ENCODE measurements around the gene ALK.

Gene ALK

DNA sequence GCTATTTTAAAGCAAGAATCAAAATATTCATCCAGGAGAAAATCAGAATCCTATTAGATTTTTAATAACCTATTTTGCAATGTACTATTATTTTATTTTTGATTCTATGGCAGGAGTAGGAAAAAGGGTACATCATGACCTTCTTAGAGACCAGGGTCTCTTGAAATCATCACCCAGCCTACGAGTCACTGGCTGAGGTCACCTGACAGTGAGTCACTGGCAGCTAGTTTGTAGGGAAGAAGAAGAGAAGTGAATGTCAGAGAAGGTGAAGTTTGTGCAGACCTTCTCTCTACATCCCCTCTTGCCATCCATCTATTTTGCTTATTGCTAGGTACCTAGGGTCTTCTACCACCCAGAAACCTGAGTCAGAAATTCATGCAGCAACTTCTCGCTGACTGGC lies 144.2 kb downstream of the ALK start:
- Mint-ChIP-seq H3K4me1 (ENCODE audit: low read depth) (no peaks in the 10 kb centered on the region), H3K4me3 (no peak overlapping the region), H3K27ac (no peak overlapping the region), H3K27me3 (ENCODE audit: low read depth) (no peaks in the 10 kb centered on the region), H3K9me3 (no peaks in the 10 kb centered on the region), H3K36me3 (ENCODE audit: low read depth) (no peaks in the 10 kb centered on the region)

DNA sequence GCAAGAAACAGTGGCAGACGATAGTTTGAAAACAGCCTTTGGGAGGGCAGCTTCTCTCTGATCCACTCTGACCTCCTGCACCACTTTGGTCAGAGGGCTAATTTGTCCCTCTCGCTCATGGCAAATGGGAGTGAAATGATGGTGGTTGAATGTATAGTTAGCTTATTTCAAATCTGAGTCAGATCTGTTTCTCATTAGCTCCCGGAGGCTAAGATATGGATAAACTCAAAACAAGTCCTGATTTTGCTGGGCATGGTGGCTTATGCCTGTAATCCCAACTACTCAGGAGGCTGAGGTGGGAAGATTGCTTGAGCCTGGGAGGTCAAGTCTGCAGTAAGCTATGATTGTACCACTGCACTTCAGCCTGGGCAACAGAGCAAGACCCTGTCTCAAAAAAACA lies 145.0 kb downstream of the ALK start:
- Mint-ChIP-seq H3K27me3 (ENCODE audit: low read depth) (no peaks in the 10 kb centered on the region), H3K36me3 (ENCODE audit: low read depth) (no peaks in the 10 kb centered on the region), H3K27ac (no peak overlapping the region), H3K9me3 (no peaks in the 10 kb centered on the region), H3K4me1 (ENCODE audit: low read depth) (no peaks in the 10 kb centered on the region), H3K4me3 (no peak overlapping the region)

DNA sequence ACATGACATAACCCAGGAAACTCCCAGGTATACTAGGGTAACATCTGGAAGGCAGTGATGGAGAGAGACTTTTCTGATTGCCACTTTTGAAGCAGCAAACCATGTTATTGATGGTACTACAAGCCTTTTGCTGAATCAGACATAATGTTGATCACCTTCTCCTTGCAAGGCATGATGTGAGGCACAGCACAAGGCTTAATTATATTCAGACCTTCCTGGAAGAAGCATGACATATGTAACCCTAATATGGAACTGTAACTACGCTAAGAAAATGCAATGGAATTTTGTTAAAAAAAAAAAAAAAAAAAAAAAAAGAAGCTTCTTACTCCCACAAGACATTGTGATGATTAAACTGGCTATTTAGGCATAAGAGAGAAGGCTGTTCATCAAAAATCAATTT lies 145.4 kb downstream of the ALK start:
- H3K4me3 Mint-ChIP-seq: no peak overlapping the region
- no peaks in the 10 kb centered on the region for H3K4me1 Mint-ChIP-seq (ENCODE audit: low read depth)
- H3K36me3 Mint-ChIP-seq (ENCODE audit: low read depth): no peaks in the 10 kb centered on the region
- H3K9me3 Mint-ChIP-seq: no peaks in the 10 kb centered on the region
- H3K27me3 Mint-ChIP-seq (ENCODE audit: low read depth): no peaks in the 10 kb centered on the region
- H3K27ac Mint-ChIP-seq: no peak overlapping the region

DNA sequence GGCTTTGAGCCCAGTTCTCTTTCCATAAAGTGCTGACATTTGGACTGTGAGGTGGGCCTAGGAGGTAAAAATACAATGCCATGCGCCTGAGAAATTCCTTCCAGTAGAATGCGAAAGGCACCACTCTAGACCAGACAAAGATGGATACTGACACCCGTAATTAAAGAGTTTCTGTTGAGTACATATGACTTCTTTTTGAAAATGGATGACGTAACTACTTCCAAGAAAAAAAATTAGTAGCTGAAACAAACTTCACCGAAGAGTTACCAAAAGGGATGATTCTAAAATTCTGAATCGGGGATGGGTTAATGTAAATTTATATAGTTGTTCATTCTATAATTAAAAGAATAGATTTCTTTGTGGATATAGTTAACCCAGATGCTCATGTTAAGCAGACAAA lies 146.8 kb downstream of the ALK start:
- Mint-ChIP-seq H3K27ac (no peak overlapping the region), H3K4me1 (ENCODE audit: low read depth) (no peaks in the 10 kb centered on the region), H3K36me3 (ENCODE audit: low read depth) (no peaks in the 10 kb centered on the region), H3K27me3 (ENCODE audit: low read depth) (no peaks in the 10 kb centered on the region), H3K9me3 (no peaks in the 10 kb centered on the region), H3K4me3 (no peak overlapping the region)

DNA sequence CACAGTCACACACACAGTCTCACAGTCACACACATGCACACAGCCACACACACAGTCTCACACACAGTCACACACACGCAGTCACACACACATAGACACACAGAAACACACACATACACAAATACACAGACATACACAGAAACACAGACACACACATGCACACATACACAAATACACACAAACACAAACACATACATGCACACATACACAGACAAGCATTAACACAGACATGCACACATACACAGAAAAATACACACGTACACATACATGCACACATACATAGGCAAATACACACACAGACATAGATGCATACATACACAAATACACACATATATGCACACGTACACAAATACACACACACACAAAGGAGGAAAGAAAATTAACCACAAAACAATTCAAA lies 150.5 kb downstream of the ALK start:
- Mint-ChIP-seq H3K4me3 (no peak overlapping the region), H3K27ac (no peak overlapping the region), H3K9me3 (no peaks in the 10 kb centered on the region), H3K27me3 (ENCODE audit: low read depth) (peaks cover 4% of the 10 kb centered on the region), H3K4me1 (ENCODE audit: low read depth) (no peaks in the 10 kb centered on the region), H3K36me3 (ENCODE audit: low read depth) (no peaks in the 10 kb centered on the region)

DNA sequence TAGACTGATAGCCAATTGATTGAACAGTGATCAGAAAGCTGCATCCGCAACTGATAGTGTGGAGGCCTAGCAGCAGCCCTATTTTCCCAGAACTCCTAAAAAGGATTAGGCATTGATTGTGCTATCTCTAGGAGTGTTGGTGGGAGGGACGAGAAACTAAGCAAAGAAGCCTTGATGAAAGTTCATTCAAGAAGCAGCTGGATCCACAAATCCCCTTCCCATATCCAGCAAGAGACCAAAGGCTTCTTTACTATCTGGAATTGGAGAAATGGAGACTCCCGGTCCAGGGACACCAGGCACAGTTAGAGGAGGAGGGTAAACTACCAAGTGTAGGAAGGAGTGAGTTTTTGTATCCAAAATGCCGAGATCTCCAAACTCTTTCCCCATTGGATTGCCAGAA lies 151.5 kb downstream of the ALK start:
- H3K27ac Mint-ChIP-seq: no peak overlapping the region
- no peaks in the 10 kb centered on the region for H3K9me3 Mint-ChIP-seq
- peaks cover 4% of the 10 kb centered on the region for H3K27me3 Mint-ChIP-seq (ENCODE audit: low read depth)
- H3K4me3 Mint-ChIP-seq: no peak overlapping the region
- no peaks in the 10 kb centered on the region for H3K36me3 Mint-ChIP-seq (ENCODE audit: low read depth)
- no peaks in the 10 kb centered on the region for H3K4me1 Mint-ChIP-seq (ENCODE audit: low read depth)

DNA sequence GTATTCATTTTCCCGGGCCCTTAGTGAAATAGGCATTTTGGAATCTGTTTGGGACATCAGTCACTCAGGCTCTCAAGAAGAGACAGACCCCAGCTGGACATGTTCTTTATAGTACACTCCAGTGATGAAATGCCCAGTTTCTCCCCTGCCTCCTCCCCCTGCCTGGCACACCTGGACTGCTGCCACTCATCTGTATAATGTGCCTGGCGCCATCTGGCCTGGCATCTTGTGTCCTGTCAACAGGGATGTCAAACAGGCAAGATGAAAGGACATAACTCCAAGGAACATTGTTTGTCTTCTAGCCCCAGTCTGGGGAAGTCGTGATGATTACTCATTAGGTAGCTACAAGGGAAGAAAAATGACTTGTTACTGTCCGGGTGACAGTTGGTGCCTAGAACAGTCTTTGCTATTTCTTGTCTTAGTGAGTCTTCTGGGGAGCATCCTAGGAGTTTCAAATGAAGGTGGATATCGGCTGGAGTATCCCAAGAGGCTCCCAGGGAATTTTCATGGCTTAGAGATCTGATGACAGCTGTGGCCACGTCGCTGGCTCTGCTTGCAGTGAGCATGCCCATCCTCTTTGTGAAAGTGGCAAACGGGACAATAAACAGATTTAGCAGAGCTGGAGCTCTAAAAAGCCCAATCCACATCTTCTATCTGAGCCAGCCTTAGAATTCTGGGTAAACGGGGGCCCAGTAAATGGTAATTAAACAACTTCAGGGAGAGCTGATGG lies 153.6 kb downstream of the ALK start:
- H3K4me1 Mint-ChIP-seq (ENCODE audit: low read depth): no peaks in the 10 kb centered on the region
- no peak overlapping the region for H3K4me3 Mint-ChIP-seq
- H3K36me3 Mint-ChIP-seq (ENCODE audit: low read depth): no peaks in the 10 kb centered on the region
- no peaks in the 10 kb centered on the region for H3K9me3 Mint-ChIP-seq
- H3K27me3 Mint-ChIP-seq (ENCODE audit: low read depth): peaks cover 4% of the 10 kb centered on the region
- H3K27ac Mint-ChIP-seq: no peak overlapping the region

DNA sequence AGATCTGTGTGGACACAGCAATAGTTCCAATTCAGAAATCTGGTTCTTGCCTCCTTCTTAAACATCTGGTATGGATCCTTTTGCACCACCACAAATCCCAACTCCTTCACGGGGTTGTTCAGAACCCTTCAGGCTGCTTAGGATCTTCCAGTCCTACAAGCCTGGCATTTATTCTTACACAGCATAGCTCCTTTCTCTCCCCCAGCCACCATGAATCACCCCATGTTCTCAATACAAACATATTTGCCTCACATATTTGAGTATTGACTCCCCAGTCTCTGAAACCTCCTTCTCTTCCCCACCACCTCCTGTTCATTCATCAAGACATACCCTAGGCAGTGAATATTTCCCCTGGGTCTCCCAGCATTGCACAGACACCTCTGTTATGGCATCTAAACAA lies 155.2 kb downstream of the ALK start:
- H3K9me3 Mint-ChIP-seq: no peaks in the 10 kb centered on the region
- H3K36me3 Mint-ChIP-seq (ENCODE audit: low read depth): no peaks in the 10 kb centered on the region
- no peak overlapping the region for H3K4me3 Mint-ChIP-seq
- peaks cover 4% of the 10 kb centered on the region for H3K27me3 Mint-ChIP-seq (ENCODE audit: low read depth)
- H3K4me1 Mint-ChIP-seq (ENCODE audit: low read depth): no peaks in the 10 kb centered on the region
- H3K27ac Mint-ChIP-seq: no peak overlapping the region

DNA sequence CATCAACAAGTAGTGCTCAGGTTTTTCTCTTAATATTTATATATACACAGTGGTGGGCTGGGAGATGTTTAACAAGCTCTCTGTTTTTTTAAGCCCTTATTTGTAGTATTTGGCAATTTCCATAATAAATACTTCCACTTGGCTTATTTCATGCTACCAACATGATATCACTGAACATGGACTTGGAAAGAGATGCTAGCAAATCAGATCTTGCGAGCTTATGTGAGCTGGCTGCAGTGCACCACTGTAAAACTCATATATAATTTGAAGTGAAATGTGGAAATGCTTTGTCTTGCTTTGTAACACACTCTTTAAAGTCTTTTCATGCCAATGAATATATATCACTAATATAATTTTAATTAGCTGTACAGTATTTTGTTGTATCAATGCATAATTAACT lies 155.7 kb downstream of the ALK start:
- no peaks in the 10 kb centered on the region for H3K9me3 Mint-ChIP-seq
- no peak overlapping the region for H3K27ac Mint-ChIP-seq
- H3K4me3 Mint-ChIP-seq: no peak overlapping the region
- H3K27me3 Mint-ChIP-seq (ENCODE audit: low read depth): peaks cover 4% of the 10 kb centered on the region
- H3K4me1 Mint-ChIP-seq (ENCODE audit: low read depth): no peaks in the 10 kb centered on the region
- no peaks in the 10 kb centered on the region for H3K36me3 Mint-ChIP-seq (ENCODE audit: low read depth)

DNA sequence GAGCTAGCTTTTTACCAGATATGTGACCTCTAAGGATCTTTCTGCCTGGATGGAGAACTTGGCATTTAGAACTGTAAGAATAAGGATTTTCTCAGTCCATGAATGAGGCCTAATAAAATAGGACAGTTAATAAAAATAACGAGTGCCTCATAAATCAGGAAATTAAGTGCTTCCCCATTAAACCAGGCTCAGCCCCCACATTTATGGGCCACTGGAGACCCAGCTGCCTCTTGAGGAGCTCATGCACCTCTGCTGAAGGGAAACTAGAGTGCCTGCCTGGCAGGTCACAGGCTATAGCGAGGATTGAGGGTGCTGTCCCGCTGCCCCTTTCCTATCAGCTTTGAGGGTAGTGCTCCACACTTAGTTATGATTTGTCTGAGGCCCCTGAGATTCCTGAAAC lies 158.0 kb downstream of the ALK start:
- Mint-ChIP-seq H3K36me3 (ENCODE audit: low read depth) (no peaks in the 10 kb centered on the region), H3K27me3 (ENCODE audit: low read depth) (peaks cover 7% of the 10 kb centered on the region), H3K4me1 (ENCODE audit: low read depth) (peaks cover 2% of the 10 kb centered on the region), H3K9me3 (no peaks in the 10 kb centered on the region), H3K27ac (no peak overlapping the region), H3K4me3 (no peak overlapping the region)

DNA sequence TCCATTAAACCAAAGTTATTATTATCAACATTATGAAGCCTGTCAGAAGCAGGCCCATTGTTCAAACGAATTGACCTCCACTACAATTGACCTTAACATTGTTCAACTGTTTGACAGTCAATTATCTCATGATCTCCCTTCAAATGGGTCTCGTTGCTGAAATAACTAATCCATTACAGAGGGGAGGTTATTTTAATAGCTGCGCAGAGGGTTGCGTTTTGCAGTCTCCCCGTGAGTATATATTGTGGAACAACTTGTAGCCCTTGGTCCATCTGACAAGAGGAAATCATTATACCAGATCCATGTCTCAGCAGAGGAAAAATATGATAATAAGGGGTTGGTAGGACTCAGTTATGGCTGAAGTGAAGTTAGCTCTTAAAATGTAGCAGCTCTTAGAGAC lies 159.1 kb downstream of the ALK start:
- Mint-ChIP-seq H3K27me3 (ENCODE audit: low read depth) (peaks cover 7% of the 10 kb centered on the region), H3K9me3 (no peaks in the 10 kb centered on the region), H3K4me1 (ENCODE audit: low read depth) (peaks cover 2% of the 10 kb centered on the region), H3K4me3 (no peak overlapping the region), H3K27ac (no peak overlapping the region), H3K36me3 (ENCODE audit: low read depth) (no peaks in the 10 kb centered on the region)

DNA sequence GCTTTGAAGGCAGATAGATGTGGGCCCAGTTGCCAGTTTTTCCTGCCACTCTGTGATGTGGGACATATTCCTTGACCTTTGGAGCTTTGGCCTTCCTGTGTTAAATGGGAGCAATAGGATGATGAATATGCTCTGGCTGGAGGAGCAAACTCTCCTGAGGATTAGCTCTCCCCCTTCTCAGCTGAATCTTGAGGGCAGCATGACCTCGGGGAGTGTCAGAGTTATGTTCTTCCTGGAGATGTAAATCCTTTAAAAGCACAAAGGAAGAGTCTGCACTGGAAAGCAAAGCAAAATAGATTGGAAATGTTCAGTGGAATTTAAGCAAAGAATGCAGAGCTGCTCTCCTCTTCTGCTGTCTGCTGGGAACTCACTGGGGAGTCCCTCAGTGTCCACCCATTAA lies 160.1 kb downstream of the ALK start:
- peaks cover 2% of the 10 kb centered on the region for H3K4me1 Mint-ChIP-seq (ENCODE audit: low read depth)
- no peaks in the 10 kb centered on the region for H3K36me3 Mint-ChIP-seq (ENCODE audit: low read depth)
- peaks cover 4% of the 10 kb centered on the region for H3K27me3 Mint-ChIP-seq (ENCODE audit: low read depth)
- H3K4me3 Mint-ChIP-seq: no peak overlapping the region
- no peak overlapping the region for H3K27ac Mint-ChIP-seq
- no peaks in the 10 kb centered on the region for H3K9me3 Mint-ChIP-seq

DNA sequence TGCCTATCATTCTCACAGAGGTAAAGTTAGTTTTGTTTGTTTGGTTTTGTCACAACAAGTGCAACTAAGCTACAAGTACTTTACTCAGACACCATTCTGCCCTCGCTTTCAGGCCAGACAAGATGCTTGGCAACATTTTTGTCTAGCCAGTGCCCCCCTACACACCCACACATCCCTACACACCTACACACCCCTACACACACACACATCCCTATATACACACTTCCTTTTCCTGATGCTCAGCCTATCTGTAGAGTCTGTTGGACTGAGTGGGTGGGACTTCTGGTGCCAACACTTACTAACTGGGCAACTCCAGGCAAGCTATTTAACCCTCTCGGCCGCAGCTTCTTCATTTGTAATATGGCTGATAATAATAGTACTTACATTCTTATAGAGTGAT lies 161.4 kb downstream of the ALK start:
- peaks cover 2% of the 10 kb centered on the region for H3K4me1 Mint-ChIP-seq (ENCODE audit: low read depth)
- H3K27me3 Mint-ChIP-seq (ENCODE audit: low read depth): peaks cover 3% of the 10 kb centered on the region
- no peak overlapping the region for H3K4me3 Mint-ChIP-seq
- H3K36me3 Mint-ChIP-seq (ENCODE audit: low read depth): no peaks in the 10 kb centered on the region
- H3K9me3 Mint-ChIP-seq: no peaks in the 10 kb centered on the region
- no peak overlapping the region for H3K27ac Mint-ChIP-seq

DNA sequence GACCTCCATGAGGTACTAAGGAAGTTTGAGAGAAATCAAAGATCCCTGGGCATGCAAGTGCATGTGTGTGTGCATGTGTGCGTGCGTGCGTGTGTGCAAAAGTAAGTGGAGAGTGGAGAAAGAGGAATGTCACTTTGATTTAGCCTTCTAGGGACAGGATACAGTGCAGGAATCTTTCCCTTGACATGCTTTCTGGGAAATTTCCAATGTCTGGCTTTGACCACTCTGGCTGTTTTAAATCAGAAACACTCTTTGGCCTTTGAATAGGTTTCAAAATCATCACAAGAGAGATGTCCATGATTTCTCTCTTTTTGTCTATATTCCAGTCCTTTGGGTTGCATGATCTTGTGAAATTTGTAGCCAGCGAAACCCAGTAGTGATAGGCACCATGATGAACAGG lies 162.0 kb downstream of the ALK start:
- Mint-ChIP-seq H3K9me3 (no peaks in the 10 kb centered on the region), H3K36me3 (ENCODE audit: low read depth) (no peaks in the 10 kb centered on the region), H3K4me3 (no peak overlapping the region), H3K27ac (no peak overlapping the region), H3K27me3 (ENCODE audit: low read depth) (peaks cover 3% of the 10 kb centered on the region), H3K4me1 (ENCODE audit: low read depth) (peaks cover 2% of the 10 kb centered on the region)

DNA sequence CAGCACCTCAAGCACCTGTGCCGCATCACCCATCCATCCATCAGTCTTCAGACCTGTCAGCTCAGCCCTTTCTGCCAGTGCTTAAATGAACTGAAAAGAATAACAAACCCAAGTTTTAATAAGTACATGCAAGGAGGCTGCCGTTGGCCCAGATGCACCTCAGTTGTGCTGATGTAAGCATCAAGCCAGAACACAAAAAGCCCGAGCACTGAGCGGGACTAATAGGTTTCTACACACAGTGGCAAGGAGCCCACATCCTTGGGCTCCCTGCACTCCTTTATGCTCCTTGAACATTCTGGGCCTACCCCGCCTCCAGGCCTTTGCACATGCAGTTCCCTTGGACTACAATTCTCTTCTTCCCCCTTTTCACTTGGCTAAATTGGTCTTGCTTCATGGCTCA lies 165.6 kb downstream of the ALK start:
- H3K4me1 Mint-ChIP-seq (ENCODE audit: low read depth): peaks cover 2% of the 10 kb centered on the region

DNA sequence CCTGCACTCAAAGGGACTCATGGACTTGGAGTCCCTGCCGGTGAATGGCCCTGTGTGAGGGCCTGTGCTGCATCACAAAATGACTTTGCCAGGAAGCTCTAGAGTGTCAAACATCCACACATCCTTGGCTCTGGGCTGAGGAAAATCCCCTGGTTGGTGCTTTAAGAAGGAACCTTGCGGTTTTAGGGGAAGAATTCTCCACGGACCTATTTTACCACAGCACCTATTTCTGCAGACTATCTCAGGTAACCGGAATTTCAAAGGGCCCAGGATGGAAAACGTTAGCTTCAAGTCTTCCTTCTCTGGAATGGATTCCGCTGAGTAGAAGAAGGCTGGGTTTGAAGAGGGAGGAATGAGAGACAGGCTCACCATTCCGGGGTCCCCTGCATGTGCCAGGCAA lies 166.2 kb downstream of the ALK start:
- Mint-ChIP-seq H3K36me3 (ENCODE audit: low read depth) (no peaks in the 10 kb centered on the region), H3K27me3 (ENCODE audit: low read depth) (peaks cover 3% of the 10 kb centered on the region), H3K4me1 (ENCODE audit: low read depth) (peaks cover 2% of the 10 kb centered on the region), H3K9me3 (no peaks in the 10 kb centered on the region), H3K4me3 (no peak overlapping the region), H3K27ac (no peak overlapping the region)

More for the DNA sequence above, 165.6 kb downstream of the ALK start:
- peaks cover 3% of the 10 kb centered on the region for H3K27me3 Mint-ChIP-seq (ENCODE audit: low read depth)
- no peaks in the 10 kb centered on the region for H3K9me3 Mint-ChIP-seq
- no peak overlapping the region for H3K27ac Mint-ChIP-seq
- H3K4me3 Mint-ChIP-seq: no peak overlapping the region
- H3K36me3 Mint-ChIP-seq (ENCODE audit: low read depth): no peaks in the 10 kb centered on the region
